Endothelial cell of umbilical vein (primary cell): ENCODE data around the gene OTOP2. TPM values are rescaled to one million over a fixed set of nuclear protein-coding genes. Genes with fewer than 3 reads are reported as not detected.

Experiments
- BruUV-seq: library from RNA; stranded (reverse); fragments of 400-500 nt; replicated peaks from 2 replicates; lab custom pipeline; 2021; lab: Mats Ljungman, UMichigan
- CTCF ChIA-PET: fragments of 300-600, 350-600 bp; sonication (Branson Sonifier 250); formaldehyde crosslinking; loops from one replicate; lab custom pipeline; 2021; ENCODE audit warnings: antibody characterized with exemption, inconsistent platforms; lab: Charles Lee
- POLR2A ChIA-PET: fragments of 300-600, 350-600 bp; sonication (Branson Sonifier 250); formaldehyde crosslinking; loops from one replicate; lab custom pipeline; 2021; ENCODE audit warnings: antibody characterized with exemption, inconsistent platforms; lab: Charles Lee
- DNase-seq: peaks from one replicate; pipeline ENCODE4 v3.0.0-alpha.2; 2011; ENCODE audit warnings: low read depth, low spot score
- FAIRE-seq: peaks from 2 replicates; lab custom pipeline; 2011; peaks lifted over from hg19 to GRCh38; lab: Jason Lieb, UNC
- H2AFZ ChIP-seq: 2 replicates; pipeline ENCODE4 v1.6.0; 2012; ENCODE audit warnings: low read depth, low read length, control low read depth, inconsistent platforms
- H3K27ac ChIP-seq: 2 replicates; pipeline ENCODE4 v1.5.1; 2011; ENCODE audit warnings: low read depth, mild to moderate bottlenecking, control low read depth, low read length, moderate library complexity; ENCODE audit not compliant: insufficient read depth
- H3K27me3 ChIP-seq, 2 experiments: 2 replicates each; pipeline versions ENCODE4 v1.6.0 to v1.6.1; 2011; ENCODE audit warnings: low read length in 2 of 2, mixed read lengths in 1 of 2; ENCODE audit not compliant: control insufficient read depth in 2 of 2, insufficient read depth in 2 of 2
- H3K36me3 ChIP-seq, 2 experiments: 2 replicates in 1 of 2; 3 replicates in 1 of 2; pipeline ENCODE4 v1.5.1; 2011; ENCODE audit warnings: low read length in 2 of 2, mild to moderate bottlenecking in 1 of 2, moderate library complexity in 1 of 2; ENCODE audit not compliant: control insufficient read depth in 2 of 2, insufficient read depth in 2 of 2; ENCODE audit errors: extremely low read depth in 1 of 2
- H3K4me1 ChIP-seq: 3 replicates; pipeline ENCODE4 v1.5.1; 2011; ENCODE audit warnings: mild to moderate bottlenecking, low read length; ENCODE audit not compliant: control insufficient read depth, insufficient read depth; ENCODE audit errors: extremely low read depth
- H3K4me2 ChIP-seq: 2 replicates; pipeline ENCODE4 v1.6.1; 2011; ENCODE audit warnings: low read length, control low read depth, mixed read lengths; ENCODE audit not compliant: insufficient read depth
- H3K4me3 ChIP-seq, 3 experiments: fragments of 200-600 bp in 1 of 3; sonication (generic), shearing (Covaris generic) in 1 of 3; replicated peaks in 1 of 3; 2 replicates each; pipeline ENCODE4 v1.5.1; 2011 to 2016; ENCODE audit warnings: control low read depth in 3 of 3, low read length in 3 of 3, mild to moderate bottlenecking in 2 of 3, inconsistent platforms in 1 of 3, low read depth in 1 of 3, moderate library complexity in 1 of 3; ENCODE audit not compliant: insufficient read depth in 1 of 3
- H3K79me2 ChIP-seq: 2 replicates; pipeline ENCODE4 v1.6.0; 2012; ENCODE audit warnings: low read length, inconsistent platforms; ENCODE audit not compliant: control insufficient read depth, insufficient read depth
- H3K9ac ChIP-seq: replicated peaks from 2 replicates; pipeline ENCODE3; 2011; ENCODE audit warnings: low read length, control low read depth; ENCODE audit not compliant: insufficient read depth; ENCODE audit errors: extremely low read depth
- H3K9me1 ChIP-seq: replicated peaks from 3 replicates; pipeline ENCODE4 v1.6.0; 2011; ENCODE audit warnings: mild to moderate bottlenecking, low read length; ENCODE audit not compliant: control insufficient read depth, insufficient read depth; ENCODE audit errors: extremely low read depth
- H3K9me3 ChIP-seq: replicated peaks from 2 replicates; pipeline ENCODE4 v1.5.1; 2012; ENCODE audit warnings: low read length, inconsistent platforms; ENCODE audit not compliant: control insufficient read depth, insufficient read depth
- H4K20me1 ChIP-seq: replicated peaks from 2 replicates; pipeline ENCODE3; 2011; ENCODE audit warnings: mild to moderate bottlenecking, low read length; ENCODE audit not compliant: control insufficient read depth, insufficient read depth; ENCODE audit errors: extremely low read depth
- CTCF ChIP-seq, 2 donors: IDR thresholded peaks; 1 replicate in 1 of 2; 2 replicates in 1 of 2; pipeline ENCODE4 v1.5.1; 2011; ENCODE audit warnings: low read length in 2 of 2, mild to moderate bottlenecking in 2 of 2, moderate library complexity in 2 of 2, control low read depth in 1 of 2, inconsistent platforms in 1 of 2, low read depth in 1 of 2; ENCODE audit not compliant: insufficient read depth in 1 of 2; ENCODE audit errors: extremely low read depth in 1 of 2
- EZH2 ChIP-seq: IDR thresholded peaks from 2 replicates; pipeline ENCODE4 v1.6.1; 2012; ENCODE audit warnings: borderline replicate concordance, low read depth, mild to moderate bottlenecking, moderate library complexity, low read length, inconsistent platforms; ENCODE audit not compliant: severe bottlenecking
- FOS ChIP-seq: IDR thresholded peaks from 2 replicates; pipeline ENCODE4 v1.6.1; 2011; ENCODE audit warnings: mild to moderate bottlenecking, low read length, moderate library complexity, borderline replicate concordance; ENCODE audit not compliant: insufficient read depth
- GATA2 ChIP-seq: IDR thresholded peaks from 2 replicates; pipeline ENCODE4 v1.7.0; 2011; ENCODE audit warnings: low read depth, mild to moderate bottlenecking, moderate library complexity, mixed read lengths, low read length; ENCODE audit not compliant: insufficient read length, insufficient read depth
- JUN ChIP-seq: IDR thresholded peaks from 2 replicates; pipeline ENCODE4 v1.6.1; 2011; ENCODE audit warnings: borderline replicate concordance, low read depth; ENCODE audit not compliant: insufficient read length, insufficient read depth
- MAX ChIP-seq: IDR thresholded peaks from 2 replicates; pipeline ENCODE4 v1.6.1; 2011; ENCODE audit not compliant: insufficient read depth, insufficient read length
- MYC ChIP-seq: IDR thresholded peaks from one replicate; pipeline ENCODE4 v1.6.1; 2011; ENCODE audit warnings: mild to moderate bottlenecking, low read depth, low read length
- POLR2A ChIP-seq: IDR thresholded peaks from 2 replicates; pipeline ENCODE4 v1.6.1; 2012; ENCODE audit warnings: low read depth, mild to moderate bottlenecking, control low read depth, low read length
- POLR2AphosphoS5 ChIP-seq: IDR thresholded peaks from 2 replicates; pipeline ENCODE4 v1.6.1; 2012; ENCODE audit warnings: low read depth, mild to moderate bottlenecking, control low read depth, low read length, moderate library complexity; ENCODE audit not compliant: insufficient read depth
- dilution Hi-C: fragments of 300-500 bp; cut with MboI; formaldehyde crosslinking; loops from one replicate; pipeline ENCODE4 v1.15.0; 2019; ENCODE audit warnings: low sequenced_read_pairs; ENCODE audit not compliant: extremely low pct_ligation_motif_present
- intact Hi-C: fragments of 100-400 bp; cut with micrococcal nuclease; formaldehyde crosslinking; loops from one replicate; pipeline ENCODE4 v1.10.0; 2022
- polyA plus RNA-seq, 4 experiments: library from polyadenylated mRNA; depleted of rRNA in 3 of 4; stranded (reverse) in 3 of 4; unstranded in 1 of 4; fragments of >200 nt; gene quantifications; 2 replicates each; pipeline versions ENCODE4 v1.2.1 to v1.2.3, GENCODE V29; 2011 to 2012; ENCODE audit warnings: missing spikeins in 1 of 4
- total RNA-seq: library from RNA; stranded (reverse); gene quantifications from 2 replicates; pipeline ENCODE4 v1.2.3, GENCODE V29; 2021

OTOP2 gene
- total and polyA plus RNA-seq, 2 donors (not counting 3 experiments of a cell fraction or from before 2014, with no cell fraction given): not detected

GRCh38 chr17:74903034-74903433, 21.0 kb upstream of the OTOP2 start:
- TF ChIP-seq POLR2A: no peak
- Histone ChIP-seq H3K27me3 (peaks cover 0 to 3% of the 10 kb centered on the region in 2 experiments), H3K9me1 (no peaks in the 10 kb centered on the region), H3K9ac (no peak overlapping the region), H3K9me3 (no peaks in the 10 kb centered on the region), H3K79me2 (no peaks in the 10 kb centered on the region), H3K27ac (no peak overlapping the region), H3K36me3 (no peaks in the 10 kb centered on the region), H3K4me3 (no peak overlapping the region), H3K4me2 (no peak overlapping the region), H3K4me1 (no peaks in the 10 kb centered on the region), H2AFZ (no peak overlapping the region), H4K20me1 (no peaks in the 10 kb centered on the region)
- FAIRE-seq: no peak
- intact Hi-C loops (no loop called here), dilution Hi-C loops (no loop called here)
- no TSS peak for BruUV-seq
- ChIA-PET CTCF (no interaction called here), POLR2A (no interaction called here)
- no peak for DNase-seq

GRCh38 chr17:74903671-74904070, 20.4 kb upstream of the OTOP2 start:
- Histone ChIP-seq H3K79me2 (no peaks in the 10 kb centered on the region), H3K4me3 (no peak overlapping the region), H3K36me3 (no peaks in the 10 kb centered on the region), H4K20me1 (no peaks in the 10 kb centered on the region), H3K9me3 (no peaks in the 10 kb centered on the region), H3K4me1 (no peaks in the 10 kb centered on the region), H3K27me3 (no peaks in the 10 kb centered on the region), H3K27ac (no peak overlapping the region), H3K9me1 (no peaks in the 10 kb centered on the region), H3K4me2 (no peak overlapping the region), H3K9ac (no peak overlapping the region), H2AFZ (no peak overlapping the region)
- BruUV-seq: no TSS peak
- intact Hi-C loops: no loop called here
- FAIRE-seq (no peak), DNase-seq (no peak)
- no peak for TF ChIP-seq POLR2A
- TF ChIP-seq FOS: no peak
- TF ChIP-seq CTCF (IDR thresholded peaks at IDR 0.05; ENCODE audit: extremely low read depth in 1 of 2, insufficient read depth in 1 of 2, low read depth in 1 of 2, low read length in 2 of 2): no peak
- no peak for TF ChIP-seq GATA2
- no peak for TF ChIP-seq JUN
- no peak for TF ChIP-seq EZH2
- TF ChIP-seq MAX: no peak
- no peak for TF ChIP-seq MYC
- TF ChIP-seq POLR2AphosphoS5: no peak
- ChIA-PET POLR2A (no interaction called here), CTCF (no interaction called here)
- dilution Hi-C loops: no loop called here
